ENCODE data around the gene C1QTNF5.

DNA sequence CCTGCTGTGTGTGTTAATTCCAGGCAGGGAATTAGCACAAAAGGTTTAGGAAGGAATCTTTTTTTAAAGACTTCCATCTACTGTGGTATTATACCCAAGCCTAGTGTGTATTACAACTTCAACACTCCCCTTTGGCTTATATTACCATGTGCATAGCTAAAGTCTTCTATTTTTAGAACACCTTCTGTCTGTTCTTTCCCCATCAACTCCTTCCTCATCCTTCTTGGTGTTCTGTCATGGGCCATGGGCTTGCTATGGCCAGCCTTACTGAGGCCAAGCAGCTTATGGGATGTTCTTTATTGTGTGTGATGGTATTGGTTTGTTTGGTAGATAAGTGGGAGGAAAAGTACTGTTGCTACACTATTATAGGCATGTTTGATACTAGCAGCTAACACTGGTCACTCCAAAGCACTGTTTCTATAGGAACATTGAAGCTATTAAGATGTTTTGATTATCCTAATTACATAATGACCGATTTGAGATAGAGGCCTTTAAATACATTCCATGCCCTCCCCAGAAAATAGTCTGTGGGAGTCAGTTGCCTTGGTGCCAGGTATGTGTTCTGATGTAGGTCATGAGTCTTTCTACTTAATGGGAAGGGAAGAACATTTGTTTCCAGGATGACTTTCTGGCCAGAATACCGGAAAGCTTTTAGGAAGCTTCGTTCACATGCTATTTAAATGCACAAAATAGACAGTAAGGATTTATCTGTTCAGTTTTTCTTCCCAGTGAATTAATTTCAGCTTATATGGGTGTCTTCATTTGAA, 40.3 kb downstream of the C1QTNF5 start:
- TF ChIP-seq, protein P1, sequence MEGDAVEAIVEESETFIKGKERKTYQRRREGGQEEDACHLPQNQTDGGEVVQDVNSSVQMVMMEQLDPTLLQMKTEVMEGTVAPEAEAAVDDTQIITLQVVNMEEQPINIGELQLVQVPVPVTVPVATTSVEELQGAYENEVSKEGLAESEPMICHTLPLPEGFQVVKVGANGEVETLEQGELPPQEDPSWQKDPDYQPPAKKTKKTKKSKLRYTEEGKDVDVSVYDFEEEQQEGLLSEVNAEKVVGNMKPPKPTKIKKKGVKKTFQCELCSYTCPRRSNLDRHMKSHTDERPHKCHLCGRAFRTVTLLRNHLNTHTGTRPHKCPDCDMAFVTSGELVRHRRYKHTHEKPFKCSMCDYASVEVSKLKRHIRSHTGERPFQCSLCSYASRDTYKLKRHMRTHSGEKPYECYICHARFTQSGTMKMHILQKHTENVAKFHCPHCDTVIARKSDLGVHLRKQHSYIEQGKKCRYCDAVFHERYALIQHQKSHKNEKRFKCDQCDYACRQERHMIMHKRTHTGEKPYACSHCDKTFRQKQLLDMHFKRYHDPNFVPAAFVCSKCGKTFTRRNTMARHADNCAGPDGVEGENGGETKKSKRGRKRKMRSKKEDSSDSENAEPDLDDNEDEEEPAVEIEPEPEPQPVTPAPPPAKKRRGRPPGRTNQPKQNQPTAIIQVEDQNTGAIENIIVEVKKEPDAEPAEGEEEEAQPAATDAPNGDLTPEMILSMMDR (IDR thresholded peaks at IDR 0.05; ENCODE audit: insufficient read depth, low read length), result no peak
- no peak for TF ChIP-seq GABPA (IDR thresholded peaks at IDR 0.05; ENCODE audit: low read depth)
- TF ChIP-seq REST (IDR thresholded peaks at IDR 0.05; ENCODE audit: insufficient replicate concordance, low read depth), result no peak

Measured in HL-60 (cell line).